ENCODE results near the gene TAC4. TPM values are rescaled to one million over a fixed set of nuclear protein-coding genes. Genes with fewer than 3 reads are reported as not detected.

TAC4 gene
- total RNA-seq, 3 donors from 2014 or later (not counting 1 experiment from before 2014, with no cell fraction given), result not detected

GRCh38 chr17:49874911-49875310, 27.0 kb upstream of the TAC4 start:
- TF ChIP-seq, protein P1, sequence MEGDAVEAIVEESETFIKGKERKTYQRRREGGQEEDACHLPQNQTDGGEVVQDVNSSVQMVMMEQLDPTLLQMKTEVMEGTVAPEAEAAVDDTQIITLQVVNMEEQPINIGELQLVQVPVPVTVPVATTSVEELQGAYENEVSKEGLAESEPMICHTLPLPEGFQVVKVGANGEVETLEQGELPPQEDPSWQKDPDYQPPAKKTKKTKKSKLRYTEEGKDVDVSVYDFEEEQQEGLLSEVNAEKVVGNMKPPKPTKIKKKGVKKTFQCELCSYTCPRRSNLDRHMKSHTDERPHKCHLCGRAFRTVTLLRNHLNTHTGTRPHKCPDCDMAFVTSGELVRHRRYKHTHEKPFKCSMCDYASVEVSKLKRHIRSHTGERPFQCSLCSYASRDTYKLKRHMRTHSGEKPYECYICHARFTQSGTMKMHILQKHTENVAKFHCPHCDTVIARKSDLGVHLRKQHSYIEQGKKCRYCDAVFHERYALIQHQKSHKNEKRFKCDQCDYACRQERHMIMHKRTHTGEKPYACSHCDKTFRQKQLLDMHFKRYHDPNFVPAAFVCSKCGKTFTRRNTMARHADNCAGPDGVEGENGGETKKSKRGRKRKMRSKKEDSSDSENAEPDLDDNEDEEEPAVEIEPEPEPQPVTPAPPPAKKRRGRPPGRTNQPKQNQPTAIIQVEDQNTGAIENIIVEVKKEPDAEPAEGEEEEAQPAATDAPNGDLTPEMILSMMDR (IDR thresholded peaks at IDR 0.05), result no peak
- no peaks in the 10 kb centered on the region for H3K4me1 Mint-ChIP-seq
- peaks cover 10 to 23% of the 10 kb centered on the region in 2 donors for H3K27me3 Mint-ChIP-seq (ENCODE audit: low read depth in 2 of 2)
- Histone ChIP-seq H3K36me3 (ENCODE audit: control insufficient read depth, insufficient read depth, low read length) (no peaks in the 10 kb centered on the region), H3K4me3 (ENCODE audit: low read length) (no peak overlapping the region), H3K27ac (ENCODE audit: low read length) (no peak overlapping the region), H3K4me1 (ENCODE audit: control insufficient read depth, insufficient read depth, low read length) (no peaks in the 10 kb centered on the region), H3K27me3 (ENCODE audit: control insufficient read depth, insufficient read depth, low read length) (peaks cover 4% of the 10 kb centered on the region), H3K9me3 (ENCODE audit: control insufficient read depth, insufficient read depth, low read length) (no peaks in the 10 kb centered on the region)
- intact Hi-C loops (cut with micrococcal nuclease), result no loop called here
- WGBS (ENCODE audit: insufficient coverage), result no CpG with 5 or more reads among the region's 2 CpGs
- no peak overlapping the region for H3K4me3 Mint-ChIP-seq
- no peak overlapping the region for H3K27ac Mint-ChIP-seq
- H3K9me3 Mint-ChIP-seq, result no peaks in the 10 kb centered on the region
- no peak for DNase-seq
- no peaks in the 10 kb centered on the region for H3K36me3 Mint-ChIP-seq
- ATAC-seq, result no peak

- no peak overlapping the region for H3K27ac ChIP-seq (ENCODE audit: low read length)
- Mint-ChIP-seq H3K27me3 (ENCODE audit: low read depth in 2 of 2) (peaks cover 10 to 20% of the 10 kb centered on the region in 2 donors), H3K9me3 (no peaks in the 10 kb centered on the region), H3K4me3 (no peak overlapping the region), H3K4me1 (no peaks in the 10 kb centered on the region), H3K36me3 (no peaks in the 10 kb centered on the region), H3K27ac (no peak overlapping the region)
- TF ChIP-seq, protein P1 (IDR thresholded peaks at IDR 0.05), result no peak
- no peaks in the 10 kb centered on the region for H3K27me3 ChIP-seq (ENCODE audit: control insufficient read depth, insufficient read depth, low read length)
- ATAC-seq, result no peak
- H3K9me3 ChIP-seq (ENCODE audit: control insufficient read depth, insufficient read depth, low read length), result no peaks in the 10 kb centered on the region
- no peaks in the 10 kb centered on the region for H3K4me1 ChIP-seq (ENCODE audit: control insufficient read depth, insufficient read depth, low read length)
- intact Hi-C loops (cut with micrococcal nuclease), result no loop called here
- no peaks in the 10 kb centered on the region for H3K36me3 ChIP-seq (ENCODE audit: control insufficient read depth, insufficient read depth, low read length)
- DNase-seq, result no peak
- 77% methylated on average over 2 of the region's 3 CpGs for WGBS (ENCODE audit: insufficient coverage)
- H3K4me3 ChIP-seq (ENCODE audit: low read length), result no peak overlapping the region
Measured at GRCh38 chr17:49873926-49874325, 26.1 kb upstream of the TAC4 start.

DNA sequence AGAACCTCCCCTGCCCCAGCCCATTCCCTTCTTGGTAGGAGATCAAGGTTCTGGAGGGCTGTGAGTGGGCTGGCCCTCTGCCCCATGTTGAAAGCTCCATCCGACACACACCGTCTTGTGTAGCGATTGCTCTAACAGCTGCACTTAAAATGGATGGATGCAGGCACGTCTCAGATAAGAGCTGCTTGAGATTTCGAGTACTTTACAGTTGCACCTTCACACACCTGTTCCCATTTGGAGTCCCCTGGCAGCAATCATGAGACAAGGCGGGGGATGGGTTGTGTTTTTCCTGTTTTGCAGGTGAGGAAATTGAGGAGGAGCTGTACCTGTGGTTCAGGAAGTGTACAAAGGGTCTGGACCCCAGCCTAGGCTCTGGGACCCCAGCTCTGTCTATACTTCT, 25.6 kb upstream of the TAC4 start:
- 76% methylated on average over 5 of the region's 6 CpGs for WGBS (ENCODE audit: insufficient coverage)
- intact Hi-C loops (cut with micrococcal nuclease), result no loop called here
- Histone ChIP-seq H3K4me3 (ENCODE audit: low read length) (no peak overlapping the region), H3K4me1 (ENCODE audit: control insufficient read depth, insufficient read depth, low read length) (no peaks in the 10 kb centered on the region), H3K36me3 (ENCODE audit: control insufficient read depth, insufficient read depth, low read length) (no peaks in the 10 kb centered on the region), H3K27ac (ENCODE audit: low read length) (no peak overlapping the region), H3K27me3 (ENCODE audit: control insufficient read depth, insufficient read depth, low read length) (no peaks in the 10 kb centered on the region), H3K9me3 (ENCODE audit: control insufficient read depth, insufficient read depth, low read length) (no peaks in the 10 kb centered on the region)
- Mint-ChIP-seq H3K9me3 (no peaks in the 10 kb centered on the region), H3K27ac (no peak overlapping the region), H3K27me3 (ENCODE audit: low read depth in 2 of 2) (peaks cover 10 to 18% of the 10 kb centered on the region in 2 donors), H3K4me1 (no peaks in the 10 kb centered on the region), H3K36me3 (no peaks in the 10 kb centered on the region), H3K4me3 (no peak overlapping the region)
- ATAC-seq (no peak), DNase-seq (no peak)
- TF ChIP-seq, protein P1 (IDR thresholded peaks at IDR 0.05), result no peak

DNA sequence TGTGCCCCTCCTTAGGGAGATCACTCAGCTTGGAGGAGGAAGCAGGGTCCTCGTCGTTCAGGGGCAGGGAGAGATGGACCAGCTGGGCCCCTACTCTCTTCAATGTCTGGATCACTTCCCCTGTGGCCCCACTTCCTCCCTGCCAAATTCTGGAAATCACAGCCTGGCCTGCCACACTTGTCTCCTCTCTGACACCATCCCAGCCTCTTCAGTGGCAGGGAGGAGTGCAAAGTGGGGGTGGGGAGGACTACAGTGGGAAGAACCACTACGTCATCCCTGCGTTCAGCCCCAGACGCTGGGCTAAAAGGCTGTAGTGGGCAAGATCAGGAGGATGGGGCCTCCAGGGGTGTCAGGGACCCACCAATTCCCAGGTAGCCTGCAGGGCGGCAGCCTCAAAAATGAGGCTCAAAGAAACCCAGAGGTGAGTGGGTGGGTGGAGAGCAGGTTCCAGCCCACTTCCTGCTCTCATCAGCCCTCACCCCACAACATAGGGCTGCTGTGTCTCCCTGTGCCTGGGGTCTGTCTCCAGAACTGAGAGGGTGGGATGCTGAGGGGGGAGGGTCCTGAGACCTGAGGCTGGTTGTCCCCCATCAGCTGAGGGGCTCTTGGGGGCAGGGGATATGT, 25.0 kb upstream of the TAC4 start:
- ATAC-seq (no peak), DNase-seq (peak in 1 of 2 donors; percentile 27)
- Mint-ChIP-seq H3K9me3 (no peaks in the 10 kb centered on the region), H3K4me3 (no peak overlapping the region), H3K4me1 (no peaks in the 10 kb centered on the region), H3K27ac (no peak overlapping the region), H3K27me3 (ENCODE audit: low read depth in 2 of 2) (peaks cover 7 to 14% of the 10 kb centered on the region in 2 donors), H3K36me3 (no peaks in the 10 kb centered on the region)
- Histone ChIP-seq H3K9me3 (ENCODE audit: control insufficient read depth, insufficient read depth, low read length) (no peaks in the 10 kb centered on the region), H3K4me3 (ENCODE audit: low read length) (no peak overlapping the region), H3K27ac (ENCODE audit: low read length) (no peak overlapping the region), H3K36me3 (ENCODE audit: control insufficient read depth, insufficient read depth, low read length) (no peaks in the 10 kb centered on the region), H3K27me3 (ENCODE audit: control insufficient read depth, insufficient read depth, low read length) (no peaks in the 10 kb centered on the region), H3K4me1 (ENCODE audit: control insufficient read depth, insufficient read depth, low read length) (no peaks in the 10 kb centered on the region)
- 79% methylated on average over 6 of the region's 6 CpGs for WGBS (ENCODE audit: insufficient coverage)
- intact Hi-C loops (cut with micrococcal nuclease), result no loop called here
- TF ChIP-seq, protein P1 (IDR thresholded peaks at IDR 0.05), result no peak
